ENCODE measurements around the gene FAM20C.

DNA sequence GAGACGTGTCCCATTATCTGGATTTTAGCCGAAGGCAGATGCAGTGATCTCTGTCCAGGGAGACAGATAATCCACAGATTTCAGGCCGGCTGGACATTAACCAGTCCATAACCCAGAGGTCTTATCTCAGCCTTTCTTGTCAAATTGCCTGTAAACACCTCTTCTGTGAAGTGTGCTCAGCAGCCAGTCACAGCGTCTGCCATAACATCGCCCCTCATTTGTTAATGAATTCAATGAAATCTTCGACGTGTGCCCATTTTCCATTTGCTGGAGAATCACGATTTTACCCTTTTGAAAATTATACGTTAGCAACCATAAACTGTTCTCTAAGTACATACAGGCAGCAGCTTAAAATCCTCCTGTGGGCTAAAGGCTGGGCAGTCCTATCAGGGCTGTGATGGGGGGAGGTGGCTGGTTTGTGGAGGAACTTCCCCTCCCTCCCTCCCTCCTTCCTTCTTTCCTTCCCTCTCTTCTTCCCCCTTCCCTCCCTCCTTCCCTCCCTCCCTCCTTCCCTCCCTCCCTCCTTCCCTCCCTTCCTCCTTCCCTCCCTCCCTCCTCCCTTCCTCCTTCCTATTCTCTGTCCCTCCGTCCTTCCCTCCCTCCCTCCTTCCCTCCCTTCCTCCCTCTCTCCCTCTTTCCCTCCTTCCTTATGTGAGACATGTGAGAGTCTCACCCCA, 26.6 kb upstream of the FAM20C start:
- TF ChIP-seq POLR2AphosphoS5 (IDR thresholded peaks at IDR 0.05) = no peak
- TF ChIP-seq, protein P1, sequence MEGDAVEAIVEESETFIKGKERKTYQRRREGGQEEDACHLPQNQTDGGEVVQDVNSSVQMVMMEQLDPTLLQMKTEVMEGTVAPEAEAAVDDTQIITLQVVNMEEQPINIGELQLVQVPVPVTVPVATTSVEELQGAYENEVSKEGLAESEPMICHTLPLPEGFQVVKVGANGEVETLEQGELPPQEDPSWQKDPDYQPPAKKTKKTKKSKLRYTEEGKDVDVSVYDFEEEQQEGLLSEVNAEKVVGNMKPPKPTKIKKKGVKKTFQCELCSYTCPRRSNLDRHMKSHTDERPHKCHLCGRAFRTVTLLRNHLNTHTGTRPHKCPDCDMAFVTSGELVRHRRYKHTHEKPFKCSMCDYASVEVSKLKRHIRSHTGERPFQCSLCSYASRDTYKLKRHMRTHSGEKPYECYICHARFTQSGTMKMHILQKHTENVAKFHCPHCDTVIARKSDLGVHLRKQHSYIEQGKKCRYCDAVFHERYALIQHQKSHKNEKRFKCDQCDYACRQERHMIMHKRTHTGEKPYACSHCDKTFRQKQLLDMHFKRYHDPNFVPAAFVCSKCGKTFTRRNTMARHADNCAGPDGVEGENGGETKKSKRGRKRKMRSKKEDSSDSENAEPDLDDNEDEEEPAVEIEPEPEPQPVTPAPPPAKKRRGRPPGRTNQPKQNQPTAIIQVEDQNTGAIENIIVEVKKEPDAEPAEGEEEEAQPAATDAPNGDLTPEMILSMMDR (IDR thresholded peaks at IDR 0.05) = no peak
- no peak for TF ChIP-seq POLR2A (IDR thresholded peaks at IDR 0.05)
- no peak for TF ChIP-seq EP300 (IDR thresholded peaks at IDR 0.05)

All from gastroesophageal sphincter (tissue), 3 donors.